H7 (cell line): ENCODE results near the gene PRDM1. TPM values are rescaled to one million over a fixed set of nuclear protein-coding genes. Genes with fewer than 3 reads are reported as not detected.
A peak's percentile ranks its signal among the peaks of the same experiment; 100 is the strongest.

Experiments
- DNase-seq: peaks from one replicate; pipeline ENCODE4 v3.0.0; 2012
- H3K27me3 ChIP-seq: 2 replicates; pipeline ENCODE4 v1.6.0; 2011; ENCODE audit warnings: mild to moderate bottlenecking, low read length; ENCODE audit not compliant: control insufficient read depth, insufficient read depth
- H3K36me3 ChIP-seq: replicated peaks from 2 replicates; pipeline ENCODE4 v1.5.1; 2011; ENCODE audit warnings: low read length; ENCODE audit not compliant: control insufficient read depth, insufficient read depth
- H3K4me3 ChIP-seq: 2 replicates; pipeline ENCODE4 v1.5.1; 2011; ENCODE audit warnings: low read depth, mild to moderate bottlenecking, control low read depth, low read length, moderate library complexity; ENCODE audit not compliant: insufficient read depth
- total RNA-seq: library from RNA; depleted of rRNA; stranded (reverse); fragments of >200 nt; shearing (Covaris generic); gene quantifications from 2 replicates; pipeline ENCODE4 v1.2.3, GENCODE V29; 2014; rRNA removed

Gene PRDM1
- 1.7 and 2.4 TPM in 2 replicates for total RNA-seq

DNA sequence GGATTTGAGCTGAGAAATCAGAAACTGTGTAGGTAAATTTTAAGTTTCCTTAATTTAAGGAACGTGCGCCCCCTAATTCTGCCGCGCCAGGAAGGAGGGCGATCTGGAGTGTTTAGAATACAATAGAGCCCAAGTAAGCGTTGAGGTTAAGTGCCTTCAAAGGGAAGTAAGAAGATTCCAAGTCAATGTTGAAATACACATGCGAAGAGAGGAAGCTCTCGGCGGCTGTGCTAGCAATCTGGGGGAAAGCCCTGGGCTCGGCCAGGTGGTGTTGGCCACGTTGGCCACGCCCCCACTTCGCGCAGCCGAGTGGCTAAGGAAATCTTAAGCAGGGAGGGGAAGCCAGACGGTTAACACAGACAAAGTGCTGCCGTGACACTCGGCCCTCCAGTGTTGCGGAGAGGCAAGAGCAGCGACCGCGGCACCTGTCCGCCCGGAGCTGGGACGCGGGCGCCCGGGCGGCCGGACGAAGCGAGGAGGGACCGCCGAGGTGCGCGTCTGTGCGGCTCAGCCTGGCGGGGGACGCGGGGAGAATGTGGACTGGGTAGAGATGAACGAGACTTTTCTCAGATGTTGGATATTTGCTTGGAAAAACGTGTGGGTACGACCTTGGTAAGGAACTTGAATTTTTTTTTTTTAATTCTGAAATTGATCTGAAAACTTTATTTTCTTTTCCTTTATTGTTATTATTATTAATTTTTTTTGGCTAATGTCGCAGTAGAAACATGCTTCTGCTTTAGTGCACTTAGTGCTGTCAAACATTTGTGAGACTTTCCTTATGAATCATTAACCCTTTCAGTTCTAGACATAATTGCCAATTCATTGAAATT, at the start of gene PRDM1:
TSS of gene PRDM1 (plus strand) at position 353 of the 830 bp plus-strand sequence. CDS start at position 571, 218 bp downstream.
- H3K36me3 ChIP-seq = no peaks in the 10 kb centered on the region

DNA sequence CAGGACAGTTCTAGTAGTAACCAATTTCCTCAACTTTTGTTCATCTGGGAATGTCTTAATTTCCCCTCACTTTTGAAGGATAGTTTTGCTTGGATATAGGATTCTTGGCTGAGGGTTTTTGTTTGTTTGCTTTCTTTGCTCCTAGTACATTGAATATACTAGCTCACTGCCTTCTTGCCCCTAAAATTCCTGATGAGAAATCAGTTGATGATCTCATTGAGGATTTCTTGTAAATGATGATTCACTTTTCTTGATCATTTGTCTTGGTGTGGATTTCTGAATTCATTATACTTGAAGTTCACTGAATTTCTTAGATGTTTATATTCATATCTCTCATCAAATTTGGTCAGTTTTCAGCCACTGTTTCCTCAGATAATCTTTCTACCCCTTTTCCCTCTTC, 49.1 kb upstream of the PRDM1 start:
- H3K27me3 ChIP-seq = no peaks in the 10 kb centered on the region
- no peak overlapping the region for H3K4me3 ChIP-seq
- DNase-seq = no peak
- H3K36me3 ChIP-seq = no peaks in the 10 kb centered on the region

More for the DNA sequence above, at the start of gene PRDM1:
- peak within 1 kb of the TSS; percentile 45 for H3K4me3 ChIP-seq
- peak; percentile 84 for DNase-seq
- peaks cover 15% of the 10 kb centered on the region for H3K27me3 ChIP-seq

GRCh38 chr6:106039897-106040592, 46.1 kb upstream of the PRDM1 start:
- H3K36me3 ChIP-seq = no peaks in the 10 kb centered on the region
- H3K4me3 ChIP-seq = no peak overlapping the region
- H3K27me3 ChIP-seq = no peaks in the 10 kb centered on the region
- DNase-seq = no peak

DNA sequence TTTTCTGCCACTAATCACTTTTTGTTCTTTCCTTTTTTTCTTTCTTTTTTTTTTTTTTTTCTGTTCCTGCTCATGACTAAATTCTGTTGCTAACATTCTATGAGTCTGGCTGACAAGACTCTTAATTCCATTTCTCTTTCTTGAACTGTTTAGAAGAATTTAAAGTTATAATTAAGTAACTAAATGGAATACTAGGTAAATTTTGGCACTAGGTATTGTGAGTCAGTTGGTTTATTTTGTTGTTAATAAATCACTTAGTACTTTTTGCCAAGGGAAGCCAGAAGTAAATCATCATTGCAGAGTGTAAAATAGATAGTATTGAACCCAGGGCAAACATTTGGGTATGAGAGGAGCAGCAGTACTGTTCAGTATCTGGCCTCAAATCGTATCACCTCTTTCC, 42.0 kb upstream of the PRDM1 start:
- DNase-seq = no peak
- no peaks in the 10 kb centered on the region for H3K36me3 ChIP-seq
- no peaks in the 10 kb centered on the region for H3K27me3 ChIP-seq
- H3K4me3 ChIP-seq = no peak overlapping the region

DNA sequence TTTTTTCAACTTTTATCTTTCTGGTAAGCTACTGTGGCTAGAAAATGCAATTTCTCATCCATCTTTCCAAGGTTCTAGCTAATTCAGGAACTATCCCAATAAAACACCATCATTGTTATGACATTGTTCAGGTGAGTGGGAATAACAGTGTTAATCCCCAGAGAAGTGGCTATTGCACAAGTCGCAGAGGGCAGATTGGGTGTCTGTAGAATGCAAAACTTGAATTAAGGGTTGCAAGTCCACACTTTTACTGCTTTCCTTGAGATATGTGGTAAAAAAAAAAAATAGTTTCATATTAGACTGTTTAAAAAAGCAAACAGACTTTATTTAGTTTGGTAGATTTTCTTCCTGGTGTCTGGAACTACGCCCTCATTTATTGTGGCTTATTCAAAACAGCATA, 41.1 kb upstream of the PRDM1 start:
- peaks cover under 1% of the 10 kb centered on the region; the same call in 1 of the 2 replicates for H3K27me3 ChIP-seq
- H3K4me3 ChIP-seq = no peak overlapping the region
- H3K36me3 ChIP-seq = no peaks in the 10 kb centered on the region
- DNase-seq = no peak

GRCh38 chr6:106046116-106046853, 39.9 kb upstream of the PRDM1 start:
- no peaks in the 10 kb centered on the region for H3K36me3 ChIP-seq
- no peak for DNase-seq
- peaks cover 2% of the 10 kb centered on the region; the same call in 1 of the 2 replicates for H3K27me3 ChIP-seq
- no peak overlapping the region for H3K4me3 ChIP-seq

DNA sequence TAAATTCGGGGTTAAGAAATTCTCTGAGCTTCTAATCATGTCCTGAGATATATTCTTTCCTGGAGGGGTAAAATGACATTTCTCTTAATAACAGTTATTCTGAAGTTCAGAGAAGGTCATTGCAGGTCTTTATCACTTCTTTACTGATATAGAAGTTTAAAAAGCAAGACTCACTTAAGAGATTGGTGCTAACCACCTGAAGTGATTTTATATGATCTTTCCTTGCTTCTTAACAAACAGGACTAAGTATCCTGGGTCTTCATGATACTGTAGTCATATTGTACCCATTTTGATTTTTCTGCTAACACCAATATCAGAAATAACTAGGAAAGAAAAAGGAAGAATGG, 39.3 kb upstream of the PRDM1 start:
- H3K27me3 ChIP-seq = peaks cover 2% of the 10 kb centered on the region; the same call in 1 of the 2 replicates
- no peaks in the 10 kb centered on the region for H3K36me3 ChIP-seq
- no peak for DNase-seq
- no peak overlapping the region for H3K4me3 ChIP-seq

DNA sequence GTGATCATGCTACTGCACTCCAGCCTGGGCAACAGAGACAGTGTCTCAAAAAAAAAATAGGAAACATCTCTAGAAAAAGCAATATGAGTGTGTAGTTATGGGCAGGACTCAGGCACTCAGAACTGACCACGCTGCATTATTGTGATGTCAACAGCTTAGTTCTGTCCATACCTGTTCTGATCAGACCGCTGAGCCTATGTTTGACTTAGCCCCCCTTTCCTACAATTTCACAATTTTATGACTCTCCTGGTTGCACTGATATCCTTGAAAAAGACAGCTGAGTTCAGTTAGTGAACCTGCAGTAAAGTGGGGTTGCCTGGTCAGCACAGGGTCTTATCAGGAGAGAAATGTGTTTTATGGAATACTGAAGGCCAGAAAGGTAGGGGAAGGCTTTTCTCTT, 37.8 kb upstream of the PRDM1 start:
- no peaks in the 10 kb centered on the region for H3K36me3 ChIP-seq
- H3K4me3 ChIP-seq = no peak overlapping the region
- no peak for DNase-seq
- H3K27me3 ChIP-seq = peaks cover 2% of the 10 kb centered on the region; the same call in 1 of the 2 replicates

GRCh38 chr6:106050538-106050937, 35.6 kb upstream of the PRDM1 start:
- Histone ChIP-seq H3K4me3 (no peak overlapping the region), H3K27me3 (peaks cover 3% of the 10 kb centered on the region; the same call in 1 of the 2 replicates), H3K36me3 (no peaks in the 10 kb centered on the region)
- DNase-seq = no peak

DNA sequence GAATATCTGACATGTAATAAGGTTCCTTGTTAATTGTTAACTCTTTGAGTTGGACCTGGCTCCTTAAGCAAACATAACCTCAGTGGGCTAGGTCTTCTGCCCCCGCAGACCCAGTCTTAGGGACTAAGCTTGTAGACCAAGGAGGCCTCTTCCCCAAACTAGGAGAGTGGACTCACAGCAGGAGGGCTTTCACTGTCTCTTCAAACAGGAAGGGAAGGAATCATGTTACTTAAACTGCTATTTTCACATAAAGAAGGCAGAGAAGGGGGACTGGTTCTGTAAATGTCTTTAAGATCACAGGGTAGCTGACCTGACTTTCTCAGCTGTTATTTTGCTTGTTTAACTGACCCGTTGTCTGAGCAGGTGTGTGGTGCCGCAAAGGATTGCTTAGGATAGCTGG, 34.9 kb upstream of the PRDM1 start:
- Histone ChIP-seq H3K27me3 (peaks cover 3% of the 10 kb centered on the region; the same call in 1 of the 2 replicates), H3K4me3 (no peak overlapping the region), H3K36me3 (no peaks in the 10 kb centered on the region)
- peak; percentile 52 for DNase-seq

- no peak overlapping the region for H3K4me3 ChIP-seq
- no peak for DNase-seq
- no peaks in the 10 kb centered on the region for H3K36me3 ChIP-seq
- peaks cover 3% of the 10 kb centered on the region; the same call in 1 of the 2 replicates for H3K27me3 ChIP-seq
Observed at GRCh38 chr6:106053484-106054205, 32.5 kb upstream of the PRDM1 start.

DNA sequence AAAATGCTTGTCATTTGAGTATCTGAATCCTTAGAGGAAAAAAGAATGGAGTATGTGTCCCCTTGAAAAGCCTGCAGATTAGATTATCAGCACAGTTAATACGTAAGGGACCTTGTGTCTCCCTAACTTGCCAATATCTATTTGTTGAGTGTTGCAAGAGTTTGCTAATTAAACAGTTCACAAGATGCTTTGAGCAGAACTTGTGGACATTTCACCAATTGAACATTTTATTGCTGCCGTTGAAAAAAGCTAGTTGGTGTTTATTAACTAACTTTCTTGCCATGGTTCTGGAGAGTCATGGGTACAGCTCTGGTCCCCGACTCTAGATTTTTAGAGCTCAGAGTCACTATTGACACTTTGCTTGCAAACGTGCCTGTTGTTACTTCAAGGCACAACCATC, 30.6 kb upstream of the PRDM1 start:
- Histone ChIP-seq H3K27me3 (peaks cover 1% of the 10 kb centered on the region; the same call in 1 of the 2 replicates), H3K36me3 (no peaks in the 10 kb centered on the region), H3K4me3 (no peak overlapping the region)
- no peak for DNase-seq

- no peak overlapping the region for H3K4me3 ChIP-seq
- H3K36me3 ChIP-seq = no peaks in the 10 kb centered on the region
- no peak for DNase-seq
- peaks cover 1% of the 10 kb centered on the region; the same call in 1 of the 2 replicates for H3K27me3 ChIP-seq
Observed at GRCh38 chr6:106056060-106056745, 29.9 kb upstream of the PRDM1 start.
